Thyroid gland (tissue), 4 donors: ENCODE data around the gene GK. TPM values are rescaled to one million over a fixed set of nuclear protein-coding genes. Genes with fewer than 3 reads are reported as not detected.
A peak's percentile ranks its signal among the peaks of the same experiment; 100 is the strongest.

Experiments
- DNase-seq, 2 donors: peaks; one replicate each; pipeline ENCODE4 v3.0.0-alpha.2; 2019
- H3K27ac ChIP-seq, 3 donors: fragments of 200-600 bp; sonication (generic); 1 replicate in 2 of 3; 2 replicates in 1 of 3; pipeline ENCODE4 v1.5.1; 2016 to 2019; ENCODE audit warnings: mild to moderate bottlenecking in 1 of 3, moderate library complexity in 1 of 3
- H3K27me3 ChIP-seq: fragments of 200-600 bp; sonication (generic); one replicate; pipeline ENCODE4 v1.5.1; 2019
- H3K36me3 ChIP-seq, 2 donors: fragments of 200-600 bp; sonication (generic); one replicate each; pipeline ENCODE4 v1.5.1; 2016 to 2019
- H3K4me1 ChIP-seq, 2 donors: fragments of 200-600 bp; sonication (generic); one replicate each; pipeline ENCODE4 v1.5.1; 2017 to 2019
- H3K4me3 ChIP-seq, 3 donors: fragments of 200-600 bp; sonication (generic); replicated peaks in 1 of 3; 1 replicate in 2 of 3; 2 replicates in 1 of 3; pipeline ENCODE4 v1.5.1; 2016; ENCODE audit warnings: mild to moderate bottlenecking in 1 of 3
- H3K9me3 ChIP-seq: fragments of 200-600 bp; sonication (generic); one replicate; pipeline ENCODE4 v1.5.1; 2017
- CTCF ChIP-seq, 6 experiments: fragments of 200-600 bp in 3 of 6; fragments of 450-650 bp in 3 of 6; sonication (generic) in 3 of 6; IDR thresholded peaks; one replicate each; pipeline ENCODE4 v1.5.1; 2016 to 2019; ENCODE audit warnings: antibody characterized with exemption in 6 of 6, mild to moderate bottlenecking in 2 of 6, inconsistent platforms in 1 of 6, moderate library complexity in 1 of 6
- POLR2A ChIP-seq, 2 donors: fragments of 450-650 bp; IDR thresholded peaks; one replicate each; pipeline ENCODE4 v1.6.1; 2017; ENCODE audit warnings: antibody characterized with exemption in 2 of 2, mild to moderate bottlenecking in 2 of 2, moderate library complexity in 1 of 2
- WGBS, 2 donors: methylation state at CpG; one replicate each; pipeline ENCODE4 v1.1.5; 2017; 5-methylcytosine and 5-hydroxymethylcytosine counted together
- intact Hi-C: fragments of 100-400 bp; cut with DNase I; formaldehyde crosslinking; loops from one replicate; pipeline ENCODE4 v1.15.1; 2023
- total RNA-seq, 4 donors: library from RNA; depleted of rRNA; stranded (reverse); fragments of >200 nt; gene quantifications; one replicate each; pipeline ENCODE4 v1.2.3, GENCODE V29; 2016

Gene GK
- total RNA-seq, 4 donors from 2014 or later: 4.8 to 10.7 (median 9.3) TPM

- no peak overlapping the region for H3K4me3 ChIP-seq
- H3K9me3 ChIP-seq: no peaks in the 10 kb centered on the region
- intact Hi-C loops: no loop called here
- TF ChIP-seq POLR2A (IDR thresholded peaks at IDR 0.05) (no peak), CTCF (IDR thresholded peaks at IDR 0.05) (no peak)
- DNase-seq: peak; percentile 13 to 17
- H3K27me3 ChIP-seq: no peaks in the 10 kb centered on the region
- H3K4me1 ChIP-seq: no peaks in the 10 kb centered on the region
- H3K27ac ChIP-seq: no peak overlapping the region
- WGBS, 2 donors: 52 to 56% methylated on average over 2 of the region's 2 CpGs
- no peaks in the 10 kb centered on the region for H3K36me3 ChIP-seq
Measured at GRCh38 chrX:30654989-30655607, 1.9 kb downstream of the GK start.

GRCh38 chrX:30655991-30656390 lies 2.8 kb downstream of the GK start:
- intact Hi-C loops: no loop called here
- H3K36me3 ChIP-seq: no peaks in the 10 kb centered on the region
- no peaks in the 10 kb centered on the region for H3K4me1 ChIP-seq
- no peak overlapping the region for H3K27ac ChIP-seq
- no peaks in the 10 kb centered on the region for H3K9me3 ChIP-seq
- no peak for DNase-seq
- TF ChIP-seq CTCF (IDR thresholded peaks at IDR 0.05): no peak
- TF ChIP-seq POLR2A (IDR thresholded peaks at IDR 0.05): no peak
- no peaks in the 10 kb centered on the region for H3K27me3 ChIP-seq
- 88 to 97% methylated on average over 3 of the region's 3 CpGs for WGBS, 2 donors
- H3K4me3 ChIP-seq: no peak overlapping the region

GRCh38 chrX:30657196-30658161 lies 4.3 kb downstream of the GK start:
- Histone ChIP-seq H3K9me3 (no peaks in the 10 kb centered on the region), H3K27me3 (no peaks in the 10 kb centered on the region), H3K4me3 (no peak overlapping the region), H3K27ac (no peak overlapping the region), H3K36me3 (no peaks in the 10 kb centered on the region), H3K4me1 (no peaks in the 10 kb centered on the region)
- 90 to 94% methylated on average over 5 of the region's 5 CpGs for WGBS, 2 donors
- DNase-seq: no peak
- TF ChIP-seq CTCF (IDR thresholded peaks at IDR 0.05) (no peak), POLR2A (IDR thresholded peaks at IDR 0.05) (no peak)
- intact Hi-C loops: no loop called here

- intact Hi-C loops: no loop called here
- Histone ChIP-seq H3K4me3 (no peak overlapping the region), H3K27me3 (no peaks in the 10 kb centered on the region), H3K9me3 (no peaks in the 10 kb centered on the region), H3K36me3 (no peaks in the 10 kb centered on the region), H3K27ac (no peak overlapping the region), H3K4me1 (no peaks in the 10 kb centered on the region)
- no peak for TF ChIP-seq CTCF (IDR thresholded peaks at IDR 0.05)
- TF ChIP-seq POLR2A (IDR thresholded peaks at IDR 0.05): no peak
- WGBS, 2 donors: 98 to 100% methylated on average over 2 of the region's 2 CpGs
- no peak for DNase-seq
Measured at GRCh38 chrX:30659421-30659820, 6.2 kb downstream of the GK start.

GRCh38 chrX:30661228-30661627 lies 8.0 kb downstream of the GK start:
- Histone ChIP-seq H3K27me3 (no peaks in the 10 kb centered on the region), H3K4me3 (no peak overlapping the region), H3K27ac (no peak overlapping the region), H3K36me3 (no peaks in the 10 kb centered on the region), H3K4me1 (no peaks in the 10 kb centered on the region), H3K9me3 (no peaks in the 10 kb centered on the region)
- WGBS, 2 donors: 96% methylated on average over 6 of the region's 6 CpGs
- no peak for DNase-seq
- TF ChIP-seq CTCF (IDR thresholded peaks at IDR 0.05): no peak
- no peak for TF ChIP-seq POLR2A (IDR thresholded peaks at IDR 0.05)
- intact Hi-C loops: no loop called here
